Activated naive CD8-positive, alpha-beta T cell treated with anti-CD3 and anti-CD28 coated beads, Interleukin-2, amount 10 ng/mL, durations not matched to agents 7 days and 5 days (primary cell): Measurements from ENCODE around the gene CYB5R2. TPM values are rescaled to one million over a fixed set of nuclear protein-coding genes. Genes with fewer than 3 reads are reported as not detected.

ENCODE experiments used
- ATAC-seq: fragments of 150-1000 bp; cut with Tn5 transposase; one replicate; pipeline ENCODE4 v1.10.0; 2021; ENCODE audit warnings: low read depth, moderate library complexity
- POLR2A ChIA-PET: fragments of 350-600 bp; sonication (Branson Sonifier 250); formaldehyde crosslinking; loops from one replicate; lab custom pipeline; 2021; ENCODE audit warnings: antibody characterized with exemption; lab: Charles Lee
- DNase-seq: peaks from one replicate; pipeline ENCODE4 v3.0.0; 2021
- H3K27ac Mint-ChIP-seq: one replicate; pipeline ENCODE4 v1.8.0; 2022; ENCODE audit warnings: mild to moderate bottlenecking, mixed read lengths
- H3K27me3 Mint-ChIP-seq: one replicate; pipeline ENCODE4 v1.8.0; 2022; ENCODE audit warnings: mild to moderate bottlenecking, moderate library complexity, mixed read lengths
- H3K36me3 Mint-ChIP-seq: one replicate; pipeline ENCODE4 v1.8.0; 2021; ENCODE audit warnings: mild to moderate bottlenecking, mixed read lengths
- H3K4me1 Mint-ChIP-seq: one replicate; pipeline ENCODE4 v1.8.0; 2021; ENCODE audit warnings: mixed read lengths
- H3K4me3 Mint-ChIP-seq: one replicate; pipeline ENCODE4 v1.8.0; 2022; ENCODE audit warnings: mild to moderate bottlenecking, moderate library complexity, mixed read lengths
- H3K9me3 Mint-ChIP-seq: one replicate; pipeline ENCODE4 v1.8.0; 2021; ENCODE audit warnings: mixed read lengths
- total RNA-seq, 2 experiments: library from RNA; stranded (reverse); gene quantifications; one replicate each; pipeline ENCODE4 v1.2.3, GENCODE V29; 2021

The CYB5R2 gene
- total RNA-seq, 2 experiments from 2014 or later = 1.4 to 1.6 TPM

DNA sequence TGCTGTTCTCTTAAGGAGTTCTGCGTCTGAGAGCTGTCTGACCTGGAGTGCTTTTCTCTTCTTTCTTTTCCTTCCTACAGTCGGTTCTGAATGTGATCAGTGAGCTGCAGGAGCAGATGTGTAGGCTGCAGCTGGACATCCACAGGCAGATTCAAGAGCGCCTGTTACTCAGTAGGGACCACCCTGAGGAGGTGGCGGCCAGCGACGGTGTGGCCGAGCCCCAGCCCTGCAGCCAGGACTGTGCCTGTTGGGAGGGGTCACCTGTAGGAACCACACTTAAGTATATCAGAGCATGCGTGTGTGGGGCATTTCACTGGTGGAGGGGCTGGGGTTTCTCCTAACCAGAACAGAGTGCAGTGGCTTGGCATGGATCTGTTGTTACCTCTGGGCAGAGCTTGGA, 56.3 kb downstream of the CYB5R2 start:
- H3K27ac Mint-ChIP-seq = no peak overlapping the region
- no peak overlapping the region for H3K4me3 Mint-ChIP-seq
- H3K9me3 Mint-ChIP-seq = no peaks in the 10 kb centered on the region
- DNase-seq (no peak), ATAC-seq (no peak)
- H3K27me3 Mint-ChIP-seq = no peaks in the 10 kb centered on the region
- H3K4me1 Mint-ChIP-seq = no peaks in the 10 kb centered on the region
- no peaks in the 10 kb centered on the region for H3K36me3 Mint-ChIP-seq
- POLR2A ChIA-PET = no interaction called here

Other genes starting within 250 kb of the CYB5R2 start
- gene OLFML1, start 188.0 kb downstream of the CYB5R2 start, total RNA-seq = not detected
- gene PPFIBP2, start 159.5 kb downstream of the CYB5R2 start, total RNA-seq = 10 to 100 TPM; 19.9 to 25.7 TPM
- not detected for gene OVCH2, start 33.0 kb upstream of the CYB5R2 start, total RNA-seq
- gene OR5P2, start 123.4 kb upstream of the CYB5R2 start, total RNA-seq = not detected
- not detected for gene OR5P3, start 157.3 kb upstream of the CYB5R2 start, total RNA-seq